Omental fat pad (tissue), 4 donors: ENCODE results near the gene ATP9B. TPM values are rescaled to one million over a fixed set of nuclear protein-coding genes. Genes with fewer than 3 reads are reported as not detected.
"Not testable (repeated sequence)": the region's sequence is repeated elsewhere in the genome, so short reads cannot be mapped to it uniquely, and the experiment has no call there.

ENCODE experiments used
- ATAC-seq: fragments of 150-250 bp; one replicate; pipeline ENCODE4 v1.9.1; 2016; ENCODE audit warnings: mild to moderate bottlenecking, moderate library complexity; ENCODE audit not compliant: low FRiP score
- DNase-seq: peaks from one replicate; pipeline ENCODE4 v3.0.0-alpha.2; 2019; ENCODE audit warnings: low spot score
- CTCF ChIP-seq, 3 donors: fragments of 450-650 bp; IDR thresholded peaks; one replicate each; pipeline ENCODE4 v1.5.1; 2016 to 2017; ENCODE audit warnings: antibody characterized with exemption in 3 of 3, mild to moderate bottlenecking in 3 of 3, moderate library complexity in 2 of 3
- total RNA-seq, 4 donors: library from RNA; depleted of rRNA; stranded (reverse); fragments of >200 nt; gene quantifications; one replicate each; pipeline ENCODE4 v1.1.0, GENCODE V29; 2016

ATP9B gene
- total RNA-seq, 4 donors from 2014 or later: 28.8 to 47.3 (median 39.8) TPM

GRCh38 chr18:79151191-79151590 lies 82.0 kb downstream of the ATP9B start:
- ATAC-seq (no peak), DNase-seq (no peak)
- TF ChIP-seq CTCF (IDR thresholded peaks at IDR 0.05): no peak

DNA sequence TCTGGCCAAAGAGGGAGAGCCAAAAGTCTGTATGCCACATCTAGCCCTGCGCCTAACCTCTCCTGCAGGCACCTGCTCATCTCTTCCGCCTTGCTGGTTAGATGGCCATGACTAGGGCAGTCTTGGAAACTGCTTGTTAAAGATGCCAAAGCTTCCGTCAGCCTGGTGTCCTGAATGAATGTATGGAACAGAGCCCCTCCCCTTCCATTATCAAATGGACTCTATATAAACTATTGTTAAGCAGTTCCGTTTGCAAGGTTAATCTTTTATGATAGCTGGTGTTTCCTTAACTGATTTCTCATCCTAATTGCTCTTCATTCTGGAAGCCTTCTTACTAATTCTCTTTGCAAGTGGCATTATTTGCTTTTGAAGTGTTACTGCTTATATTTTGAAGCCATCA lies 87.1 kb downstream of the ATP9B start:
- ATAC-seq (no peak), DNase-seq (no peak)
- TF ChIP-seq CTCF (IDR thresholded peaks at IDR 0.05): no peak

- ATAC-seq (no peak), DNase-seq (no peak)
- TF ChIP-seq CTCF (IDR thresholded peaks at IDR 0.05): no peak
Observed at GRCh38 chr18:79164706-79165105, 95.5 kb downstream of the ATP9B start.

GRCh38 chr18:79166702-79167101 lies 97.5 kb downstream of the ATP9B start:
- ATAC-seq: no peak
- no peak for TF ChIP-seq CTCF (IDR thresholded peaks at IDR 0.05)
- DNase-seq: no peak

DNA sequence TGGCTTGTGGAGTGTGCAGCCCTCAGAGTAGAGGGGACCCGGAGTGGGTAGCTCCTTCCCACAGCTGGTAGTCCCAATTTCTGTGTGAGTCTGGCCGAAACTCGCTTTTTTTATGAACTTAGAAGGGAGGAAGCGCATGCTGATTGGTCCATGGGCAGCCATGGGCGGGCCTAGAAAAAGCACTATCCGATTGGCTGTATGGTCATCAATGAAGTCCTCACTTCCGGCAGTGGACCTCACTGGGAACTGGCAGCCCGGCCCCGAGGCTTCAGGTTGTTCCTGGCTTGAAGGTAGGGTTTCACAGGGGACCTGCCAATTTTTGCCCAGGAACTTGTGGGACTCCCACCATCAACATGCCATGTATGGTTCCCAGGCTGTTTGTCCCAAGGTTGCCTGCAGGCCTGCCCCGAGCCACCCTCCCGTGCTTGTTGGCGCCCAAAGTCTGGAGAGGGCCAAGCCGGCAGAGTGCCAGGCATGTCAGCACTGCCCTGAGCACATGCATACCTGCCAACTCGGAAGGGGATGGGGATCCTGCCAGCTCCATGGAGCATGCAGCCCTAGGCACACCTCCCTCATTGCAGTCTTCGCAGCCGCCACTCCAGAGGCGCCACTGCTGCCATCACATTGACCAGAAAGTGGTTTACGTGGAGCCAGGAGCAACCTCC lies 98.5 kb downstream of the ATP9B start:
- DNase-seq (no peak), ATAC-seq (no peak)
- no peak for TF ChIP-seq CTCF (IDR thresholded peaks at IDR 0.05)

DNA sequence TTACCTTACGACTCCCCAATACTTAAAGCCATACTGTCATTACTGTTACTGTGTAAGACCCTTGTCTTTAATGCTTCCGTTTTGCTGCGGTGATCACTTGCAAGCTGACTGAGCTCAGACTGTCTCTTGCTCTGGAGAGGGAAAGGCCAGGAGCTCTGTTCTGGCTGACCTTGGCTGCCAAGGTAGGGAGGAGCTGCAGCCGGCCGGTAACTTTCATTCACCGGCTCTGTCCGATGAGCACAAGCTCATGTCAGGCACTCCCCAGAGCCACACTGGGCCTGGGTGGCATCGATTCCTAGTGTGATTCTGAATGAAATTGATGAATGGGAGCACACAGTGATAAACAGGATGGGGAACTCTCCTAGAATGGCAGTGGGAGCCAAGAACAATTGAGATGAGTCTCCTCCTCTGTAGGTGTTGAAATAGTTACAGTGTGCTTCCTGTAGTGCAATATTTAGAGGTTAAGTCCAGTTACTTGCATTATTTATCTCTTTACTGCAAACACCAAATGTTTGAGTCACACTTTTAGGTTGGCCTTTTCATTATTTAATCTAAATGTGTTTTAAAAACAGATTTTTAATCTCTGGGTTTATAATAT lies 100.9 kb downstream of the ATP9B start:
- no peak for TF ChIP-seq CTCF (IDR thresholded peaks at IDR 0.05)
- ATAC-seq (peak; percentile 86), DNase-seq (no peak)

GRCh38 chr18:79172331-79172730 lies 103.1 kb downstream of the ATP9B start:
- DNase-seq, ATAC-seq: not testable (repeated sequence)
